CD4-positive, alpha-beta T cell (primary cell): ENCODE results near the gene FGFR1OP2. TPM values are rescaled to one million over a fixed set of nuclear protein-coding genes. Genes with fewer than 3 reads are reported as not detected.

Source experiments
- ATAC-seq: fragments of 200-7000 bp; cut with Tn5 transposase; one replicate; pipeline ENCODE4 v1.10.0; 2022; ENCODE audit warnings: mild to moderate bottlenecking; ENCODE audit not compliant: poor library complexity
- CTCF ChIA-PET: fragments of 350-600 bp; sonication (Branson Sonifier 250); formaldehyde crosslinking; loops from one replicate; lab custom pipeline; 2021; ENCODE audit warnings: antibody characterized with exemption, inconsistent platforms; lab: Charles Lee
- POLR2A ChIA-PET: fragments of 350-600 bp; sonication (Branson Sonifier 250); formaldehyde crosslinking; loops from one replicate; lab custom pipeline; 2021; ENCODE audit warnings: antibody characterized with exemption, inconsistent platforms; lab: Charles Lee
- DNase-seq, 14 experiments: peaks; one replicate each; pipeline ENCODE4 v3.0.0-alpha.2; 2013 to 2020; ENCODE audit warnings: mixed read lengths in 2 of 14
- H3K27ac ChIP-seq, 2 donors: one replicate each; pipeline versions ENCODE4 v1.5.1 to v1.7.0; 2013; ENCODE audit warnings: low read length in 2 of 2, low read depth in 1 of 2, mild to moderate bottlenecking in 1 of 2
- H3K27me3 ChIP-seq, 2 experiments: 1 replicate in 1 of 2; 2 replicates in 1 of 2; pipeline versions ENCODE4 v1.6.1 to v1.7.0; 2013; ENCODE audit warnings: low read length in 2 of 2, control low read depth in 1 of 2, mild to moderate bottlenecking in 1 of 2, moderate library complexity in 1 of 2; ENCODE audit not compliant: insufficient read depth in 2 of 2, control insufficient read depth in 1 of 2
- H3K36me3 ChIP-seq: one replicate; pipeline ENCODE4 v1.6.1; 2013; ENCODE audit warnings: low read length, control low read depth; ENCODE audit not compliant: insufficient read depth
- H3K4me1 ChIP-seq: one replicate; pipeline ENCODE4 v1.6.1; 2013; ENCODE audit warnings: low read length, control low read depth; ENCODE audit not compliant: insufficient read depth
- H3K4me3 ChIP-seq: one replicate; pipeline ENCODE4 v1.5.1; 2013; ENCODE audit warnings: mild to moderate bottlenecking, low read length, moderate library complexity
- H3K9me3 ChIP-seq, 2 experiments: 1 replicate in 1 of 2; 2 replicates in 1 of 2; pipeline versions ENCODE4 v1.6.1 to v1.7.0; 2013; ENCODE audit warnings: low read length in 2 of 2, mild to moderate bottlenecking in 2 of 2, control low read depth in 1 of 2, moderate library complexity in 1 of 2; ENCODE audit not compliant: control insufficient read depth in 1 of 2, insufficient read depth in 1 of 2
- H3K27ac Mint-ChIP-seq: one replicate; pipeline ENCODE4 v1.8.0; 2020; ENCODE audit warnings: mixed read lengths
- H3K27me3 Mint-ChIP-seq: one replicate; pipeline ENCODE4 v1.8.0; 2021; ENCODE audit warnings: mixed read lengths
- H3K36me3 Mint-ChIP-seq: one replicate; pipeline ENCODE4 v1.8.0; 2021; ENCODE audit warnings: low read depth, mixed read lengths
- H3K4me1 Mint-ChIP-seq: one replicate; pipeline ENCODE4 v1.8.0; 2021; ENCODE audit warnings: low read depth, mixed read lengths
- H3K4me3 Mint-ChIP-seq: one replicate; pipeline ENCODE4 v1.8.0; 2020; ENCODE audit warnings: mild to moderate bottlenecking, mixed read lengths
- H3K9me3 Mint-ChIP-seq: one replicate; pipeline ENCODE4 v1.8.0; 2020; ENCODE audit warnings: mixed read lengths
- intact Hi-C, 2 experiments: fragments of 100-400 bp; cut with DNase I in 1 of 2; cut with micrococcal nuclease in 1 of 2; formaldehyde crosslinking; loops; one replicate each; pipeline versions ENCODE4 v1.15.1 to v1.9.0; 2023 to 2025; cut with DNase I, micrococcal nuclease
- total RNA-seq, 174 experiments: library from RNA in 2 of 174; stranded (reverse) in 2 of 174; gene quantifications; one replicate each; pipeline ENCODE4 v1.2.3 and lab custom pipeline; 2021 to 2026
- TF ChIP-seq, protein P1 (sequence below): fragments of 200-600 bp; IDR thresholded peaks from one replicate; pipeline ENCODE4 v1.8.0; 2022; ENCODE audit warnings: antibody characterized with exemption, mild to moderate bottlenecking

The FGFR1OP2 gene
- total RNA-seq, 2 experiments from 2014 or later: 44.8 to 46.8 TPM

DNA sequence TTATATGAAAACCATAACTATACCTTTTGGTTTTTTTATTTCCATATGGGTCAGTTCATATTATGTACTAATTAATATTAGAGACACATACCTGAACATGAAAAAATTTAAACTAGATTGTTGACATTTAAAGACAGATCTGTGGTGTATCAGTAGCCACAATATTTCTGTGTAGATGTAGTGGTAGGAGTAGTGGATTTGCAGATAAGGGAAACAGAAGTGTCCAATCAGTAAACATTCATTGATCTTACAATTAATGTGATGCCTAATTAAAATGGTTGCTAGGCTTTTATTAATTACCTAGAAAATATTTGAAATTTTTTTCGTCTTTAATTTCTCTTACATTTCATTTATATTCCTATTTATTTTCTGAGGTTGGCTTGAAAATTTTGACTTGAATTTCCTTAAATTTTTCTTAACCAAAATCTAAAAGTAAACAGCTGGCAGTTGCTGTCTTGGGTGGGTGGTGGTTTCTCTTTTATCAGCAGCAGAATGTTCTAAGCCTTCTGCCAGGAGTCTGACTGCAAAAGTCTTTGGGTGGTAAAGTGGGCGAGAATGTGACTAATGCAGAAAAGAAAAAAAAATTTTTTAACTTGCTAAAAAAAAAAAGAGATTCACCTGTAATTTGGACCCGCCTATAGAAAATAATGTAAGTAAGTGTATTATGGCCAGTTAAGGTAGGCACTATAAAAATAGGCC lies 2.4 kb downstream of the FGFR1OP2 start:
- peaks cover 0 to 3% of the 10 kb centered on the region in 2 experiments for H3K9me3 ChIP-seq
- CTCF ChIA-PET: no interaction called here
- POLR2A ChIA-PET: interaction anchor here (0.9 to 2.1 kb wide), 2 partner anchors 73 to 108 kb away, joined by 3 to 8 read pairs; no protein-coding TSS in a partner anchor
- no peaks in the 10 kb centered on the region for H3K9me3 Mint-ChIP-seq
- intact Hi-C loops: loop anchor here in 1 of 2 experiments (5.0 kb wide), 1 partner anchor 767 kb away; no protein-coding TSS in a partner anchor
- peaks cover 22% of the 10 kb centered on the region for H3K4me1 ChIP-seq
- no peaks in the 10 kb centered on the region for H3K36me3 ChIP-seq
- H3K4me3 ChIP-seq: peak overlapping the region; percentile 71
- peak overlapping the region; percentile 84 for H3K4me3 Mint-ChIP-seq
- TF ChIP-seq, protein P1, sequence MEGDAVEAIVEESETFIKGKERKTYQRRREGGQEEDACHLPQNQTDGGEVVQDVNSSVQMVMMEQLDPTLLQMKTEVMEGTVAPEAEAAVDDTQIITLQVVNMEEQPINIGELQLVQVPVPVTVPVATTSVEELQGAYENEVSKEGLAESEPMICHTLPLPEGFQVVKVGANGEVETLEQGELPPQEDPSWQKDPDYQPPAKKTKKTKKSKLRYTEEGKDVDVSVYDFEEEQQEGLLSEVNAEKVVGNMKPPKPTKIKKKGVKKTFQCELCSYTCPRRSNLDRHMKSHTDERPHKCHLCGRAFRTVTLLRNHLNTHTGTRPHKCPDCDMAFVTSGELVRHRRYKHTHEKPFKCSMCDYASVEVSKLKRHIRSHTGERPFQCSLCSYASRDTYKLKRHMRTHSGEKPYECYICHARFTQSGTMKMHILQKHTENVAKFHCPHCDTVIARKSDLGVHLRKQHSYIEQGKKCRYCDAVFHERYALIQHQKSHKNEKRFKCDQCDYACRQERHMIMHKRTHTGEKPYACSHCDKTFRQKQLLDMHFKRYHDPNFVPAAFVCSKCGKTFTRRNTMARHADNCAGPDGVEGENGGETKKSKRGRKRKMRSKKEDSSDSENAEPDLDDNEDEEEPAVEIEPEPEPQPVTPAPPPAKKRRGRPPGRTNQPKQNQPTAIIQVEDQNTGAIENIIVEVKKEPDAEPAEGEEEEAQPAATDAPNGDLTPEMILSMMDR: no peak
- H3K4me1 Mint-ChIP-seq: peaks cover 77% of the 10 kb centered on the region
- peaks cover 38% of the 10 kb centered on the region for H3K36me3 Mint-ChIP-seq
- H3K27me3 Mint-ChIP-seq: no peaks in the 10 kb centered on the region
- H3K27ac ChIP-seq: peak overlapping the region; percentile 45 to 65
- H3K27me3 ChIP-seq: no peaks in the 10 kb centered on the region
- no peak for ATAC-seq
- DNase-seq: peak in 5 of 14 experiments; percentile 12 to 55 (median 52)
- peak overlapping the region; percentile 86 for H3K27ac Mint-ChIP-seq

DNA sequence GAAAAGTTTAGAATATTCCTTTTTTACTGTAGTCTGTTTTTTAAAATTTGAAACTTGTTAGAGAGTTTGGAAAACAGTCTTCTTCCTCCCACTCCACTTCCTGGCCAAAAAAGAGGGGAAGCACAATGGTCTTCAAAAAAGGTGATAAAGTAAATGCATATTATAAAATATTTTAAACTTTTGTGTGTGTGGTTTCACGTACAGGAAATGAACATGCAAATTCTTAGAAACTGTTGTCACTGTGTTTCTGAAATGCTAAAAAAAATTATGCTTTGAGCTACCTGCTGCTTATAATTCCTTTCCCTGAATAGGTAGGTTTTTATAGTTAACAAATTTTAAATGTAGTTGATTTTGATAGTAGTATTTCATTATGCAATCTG lies 2.9 kb downstream of the FGFR1OP2 start:
- Mint-ChIP-seq H3K27me3 (no peaks in the 10 kb centered on the region), H3K4me3 (peak overlapping the region; percentile 84), H3K4me1 (peaks cover 77% of the 10 kb centered on the region), H3K36me3 (peaks cover 43% of the 10 kb centered on the region), H3K9me3 (no peaks in the 10 kb centered on the region), H3K27ac (peak overlapping the region; percentile 86)
- POLR2A ChIA-PET: interaction anchor here (0.6 to 2.1 kb wide), 6 partner anchors 16 to 345 kb away, joined by 3 to 8 read pairs (median 3); partner anchors contain the start of gene MED21
- peak in 3 of 14 experiments; percentile 26 to 67 (median 30) for DNase-seq
- no peak for ATAC-seq
- H3K27me3 ChIP-seq: no peaks in the 10 kb centered on the region
- TF ChIP-seq, protein P1: no peak
- peak overlapping the region; percentile 45 to 65 for H3K27ac ChIP-seq
- peaks cover 20% of the 10 kb centered on the region for H3K4me1 ChIP-seq
- CTCF ChIA-PET: interaction anchor here (1.6 kb wide), 1 partner anchor 81 kb away, joined by 3 read pairs; the partner anchor contains the start of gene MED21
- intact Hi-C loops: loop anchor here in 1 of 2 experiments (5.0 kb wide), 1 partner anchor 766 kb away; no protein-coding TSS in a partner anchor
- peaks cover 0 to 3% of the 10 kb centered on the region in 2 experiments for H3K9me3 ChIP-seq
- H3K36me3 ChIP-seq: no peaks in the 10 kb centered on the region
- peak overlapping the region; percentile 71 for H3K4me3 ChIP-seq

DNA sequence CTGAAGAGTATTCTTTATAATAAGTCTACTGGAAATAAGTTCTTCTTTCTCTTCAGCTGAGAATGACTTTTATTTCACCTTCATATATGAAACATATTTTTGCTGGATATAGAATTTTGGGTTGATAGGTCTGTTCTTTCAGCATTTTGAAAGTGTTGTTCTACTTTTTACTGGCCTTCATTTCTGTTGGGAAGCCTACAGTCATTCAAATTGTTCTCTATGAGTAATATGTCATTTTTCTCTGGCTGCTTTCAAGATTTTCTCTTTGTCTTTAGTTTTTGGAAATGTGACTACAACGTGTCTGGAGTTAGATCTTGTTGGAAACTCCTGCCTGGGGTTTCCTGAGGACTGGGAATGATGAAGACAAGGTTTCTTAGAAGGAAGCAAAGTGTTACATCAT lies 10.0 kb downstream of the FGFR1OP2 start:
- ChIA-PET CTCF (no interaction called here), POLR2A (no interaction called here)
- Histone ChIP-seq H3K27ac (no peak overlapping the region), H3K9me3 (peaks cover 7 to 18% of the 10 kb centered on the region in 2 experiments), H3K27me3 (no peaks in the 10 kb centered on the region), H3K36me3 (peaks cover 14% of the 10 kb centered on the region), H3K4me3 (no peak overlapping the region), H3K4me1 (peaks cover 17% of the 10 kb centered on the region)
- H3K9me3 Mint-ChIP-seq: peaks cover 3% of the 10 kb centered on the region
- H3K27ac Mint-ChIP-seq: no peak overlapping the region
- H3K27me3 Mint-ChIP-seq: no peaks in the 10 kb centered on the region
- intact Hi-C loops: no loop called here
- DNase-seq: no peak
- H3K4me3 Mint-ChIP-seq: no peak overlapping the region
- TF ChIP-seq, protein P1: no peak
- H3K36me3 Mint-ChIP-seq: peaks cover 63% of the 10 kb centered on the region
- ATAC-seq: no peak
- H3K4me1 Mint-ChIP-seq: peaks cover 67% of the 10 kb centered on the region
